ENCODE results near the gene ASTN2.

Gene ASTN2

GRCh38 chr9:117290856-117291622, 123.8 kb downstream of the ASTN2 start:
- in situ Hi-C loops (cut with MboI; ENCODE audit: low pct_unique_long_range_greater_than_20kb, low sequenced_read_pairs, unreplicated experiment): no loop called here
- DNase-seq (ENCODE audit: low spot score): no peak
- no peak for TF ChIP-seq CTCF (IDR thresholded peaks at IDR 0.05; ENCODE audit: extremely low read depth, insufficient read depth, missing control alignments)

GRCh38 chr9:117290306-117290840, 124.5 kb downstream of the ASTN2 start:
- in situ Hi-C loops (cut with MboI; ENCODE audit: low pct_unique_long_range_greater_than_20kb, low sequenced_read_pairs, unreplicated experiment): no loop called here
- no peak for DNase-seq (ENCODE audit: low spot score)
- TF ChIP-seq CTCF (IDR thresholded peaks at IDR 0.05; ENCODE audit: extremely low read depth, insufficient read depth, missing control alignments): no peak

- DNase-seq (ENCODE audit: low spot score): no peak
- TF ChIP-seq CTCF (IDR thresholded peaks at IDR 0.05; ENCODE audit: extremely low read depth, insufficient read depth, missing control alignments): no peak
- in situ Hi-C loops (cut with MboI; ENCODE audit: low pct_unique_long_range_greater_than_20kb, low sequenced_read_pairs, unreplicated experiment): no loop called here
These were observed 128.6 kb downstream of the ASTN2 start for GRCh38 chr9:117286245-117286644.

GRCh38 chr9:117284414-117284813, 130.4 kb downstream of the ASTN2 start:
- TF ChIP-seq CTCF (IDR thresholded peaks at IDR 0.05; ENCODE audit: extremely low read depth, insufficient read depth, missing control alignments): no peak
- in situ Hi-C loops (cut with MboI; ENCODE audit: low pct_unique_long_range_greater_than_20kb, low sequenced_read_pairs, unreplicated experiment): no loop called here
- no peak for DNase-seq (ENCODE audit: low spot score)

- no peak for DNase-seq (ENCODE audit: low spot score)
- in situ Hi-C loops (cut with MboI; ENCODE audit: low pct_unique_long_range_greater_than_20kb, low sequenced_read_pairs, unreplicated experiment): no loop called here
- TF ChIP-seq CTCF (IDR thresholded peaks at IDR 0.05; ENCODE audit: extremely low read depth, insufficient read depth, missing control alignments): no peak
These were observed 132.3 kb downstream of the ASTN2 start for GRCh38 chr9:117282541-117282940.

GRCh38 chr9:117278471-117279035, 136.3 kb downstream of the ASTN2 start:
- no peak for DNase-seq (ENCODE audit: low spot score)
- no peak for TF ChIP-seq CTCF (IDR thresholded peaks at IDR 0.05; ENCODE audit: extremely low read depth, insufficient read depth, missing control alignments)
- in situ Hi-C loops (cut with MboI; ENCODE audit: low pct_unique_long_range_greater_than_20kb, low sequenced_read_pairs, unreplicated experiment): no loop called here

Data from GM13977 (cell line).